MM.1S (cell line): ENCODE data around the gene KLF9.

ENCODE experiments used
- DNase-seq: peaks from one replicate; pipeline ENCODE4 v3.0.0-alpha.2; 2015
- H2AFZ ChIP-seq: fragments of 300-600 bp; sonication (generic); 2 replicates; pipeline ENCODE4 v1.6.0; 2016; ENCODE audit warnings: antibody characterized with exemption, low read length
- H3F3A ChIP-seq: fragments of 300-600 bp; sonication (generic); 2 replicates; pipeline ENCODE4 v1.6.1; 2016; ENCODE audit warnings: mild to moderate bottlenecking, antibody characterized with exemption, low read length, moderate library complexity, mixed read lengths; ENCODE audit not compliant: insufficient read depth
- H3K27ac ChIP-seq: fragments of 300-600 bp; sonication (generic); 2 replicates; pipeline ENCODE4 v1.5.1; 2016; ENCODE audit warnings: mild to moderate bottlenecking, low read length
- H3K27me3 ChIP-seq: fragments of 300-600 bp; sonication (generic); replicated peaks from 2 replicates; pipeline ENCODE4 v1.6.0; 2016; ENCODE audit warnings: low read length; ENCODE audit not compliant: insufficient read depth
- H3K36me3 ChIP-seq: fragments of 300-600 bp; sonication (generic); replicated peaks from 2 replicates; pipeline ENCODE4 v1.6.1; 2016; ENCODE audit warnings: mild to moderate bottlenecking, low read length, mixed read lengths; ENCODE audit not compliant: insufficient read depth
- H3K4me1 ChIP-seq: fragments of 300-600 bp; sonication (generic); 2 replicates; pipeline ENCODE4 v1.6.1; 2016; ENCODE audit warnings: low read length, mixed read lengths
- H3K4me2 ChIP-seq: fragments of 300-600 bp; sonication (generic); 2 replicates; pipeline ENCODE4 v1.6.0; 2016; ENCODE audit warnings: low read depth, low read length
- H3K4me3 ChIP-seq: fragments of 300-600 bp; sonication (generic); 2 replicates; pipeline ENCODE4 v1.5.1; 2016; ENCODE audit warnings: low read length, mixed read lengths
- H3K79me2 ChIP-seq: fragments of 300-600 bp; sonication (generic); 2 replicates; pipeline ENCODE4 v1.6.1; 2016; ENCODE audit warnings: mixed run types, low read length, mixed read lengths
- H3K9ac ChIP-seq: fragments of 300-600 bp; sonication (generic); 2 replicates; pipeline ENCODE4 v1.6.1; 2016; ENCODE audit warnings: low read length, mixed read lengths
- H3K9me2 ChIP-seq: fragments of 300-600 bp; sonication (generic); replicated peaks from 2 replicates; pipeline ENCODE4 v1.6.1; 2016; ENCODE audit warnings: mild to moderate bottlenecking, low read length, mixed read lengths; ENCODE audit not compliant: insufficient read depth
- H3K9me3 ChIP-seq: fragments of 300-600 bp; sonication (generic); replicated peaks from 2 replicates; pipeline ENCODE4 v1.6.1; 2016; ENCODE audit warnings: mild to moderate bottlenecking, low read length, mixed read lengths; ENCODE audit not compliant: insufficient read depth
- H4K20me1 ChIP-seq: fragments of 300-600 bp; sonication (generic); 2 replicates; pipeline ENCODE4 v1.6.1; 2016; ENCODE audit warnings: mild to moderate bottlenecking, low read length, moderate library complexity, mixed read lengths; ENCODE audit not compliant: insufficient read depth
- EZH2 ChIP-seq: fragments of 300-600 bp; sonication (generic); optimal IDR thresholded peaks from 2 replicates; pipeline ENCODE3; 2017; ENCODE audit warnings: low read depth, mild to moderate bottlenecking, antibody characterized with exemption, low read length, mixed read lengths
- EZH2phosphoT487 ChIP-seq: fragments of 300-600 bp; sonication (generic); IDR thresholded peaks from 2 replicates; pipeline ENCODE4 v1.6.1; 2018; ENCODE audit warnings: antibody characterized with exemption, low read length
- TF ChIP-seq, protein P1 (sequence below): fragments of 300-600 bp; sonication (generic); IDR thresholded peaks from 2 replicates; pipeline ENCODE4 v1.5.1; 2016; ENCODE audit warnings: antibody characterized with exemption, low read length, mixed read lengths

Gene KLF9

DNA sequence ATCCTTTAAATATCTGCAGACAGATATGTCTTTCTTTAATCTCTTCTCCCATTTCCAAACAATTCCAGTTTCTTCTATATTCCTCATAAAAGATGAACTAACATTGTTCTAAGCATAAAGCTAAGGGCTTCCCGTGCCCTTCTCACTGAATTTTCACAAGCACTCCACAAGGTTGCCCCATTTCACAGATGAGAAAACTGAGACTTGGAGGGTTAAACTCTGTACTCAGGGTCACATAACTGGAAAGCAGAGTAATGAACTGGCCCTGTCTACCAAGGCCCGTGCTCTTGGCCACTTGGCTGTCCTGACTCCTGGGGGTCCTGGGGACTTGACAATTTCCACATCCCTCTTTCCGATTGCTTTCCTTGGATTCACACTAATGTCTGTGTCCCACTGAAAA lies 25.3 kb downstream of the KLF9 start:
- no peak overlapping the region for H3K4me2 ChIP-seq
- no peak for DNase-seq
- H3K4me1 ChIP-seq, result no peaks in the 10 kb centered on the region
- no peaks in the 10 kb centered on the region for H3K79me2 ChIP-seq
- no peaks in the 10 kb centered on the region for H3K9me2 ChIP-seq
- no peaks in the 10 kb centered on the region for H3K27me3 ChIP-seq
- no peaks in the 10 kb centered on the region; the same call in 1 of the 2 replicates for H3F3A ChIP-seq
- no peaks in the 10 kb centered on the region for H4K20me1 ChIP-seq
- H3K9me3 ChIP-seq, result no peaks in the 10 kb centered on the region
- no peak overlapping the region for H2AFZ ChIP-seq
- H3K27ac ChIP-seq, result no peak overlapping the region
- H3K9ac ChIP-seq, result no peak overlapping the region
- H3K36me3 ChIP-seq, result no peaks in the 10 kb centered on the region
- no peak overlapping the region for H3K4me3 ChIP-seq
- TF ChIP-seq, protein P1, sequence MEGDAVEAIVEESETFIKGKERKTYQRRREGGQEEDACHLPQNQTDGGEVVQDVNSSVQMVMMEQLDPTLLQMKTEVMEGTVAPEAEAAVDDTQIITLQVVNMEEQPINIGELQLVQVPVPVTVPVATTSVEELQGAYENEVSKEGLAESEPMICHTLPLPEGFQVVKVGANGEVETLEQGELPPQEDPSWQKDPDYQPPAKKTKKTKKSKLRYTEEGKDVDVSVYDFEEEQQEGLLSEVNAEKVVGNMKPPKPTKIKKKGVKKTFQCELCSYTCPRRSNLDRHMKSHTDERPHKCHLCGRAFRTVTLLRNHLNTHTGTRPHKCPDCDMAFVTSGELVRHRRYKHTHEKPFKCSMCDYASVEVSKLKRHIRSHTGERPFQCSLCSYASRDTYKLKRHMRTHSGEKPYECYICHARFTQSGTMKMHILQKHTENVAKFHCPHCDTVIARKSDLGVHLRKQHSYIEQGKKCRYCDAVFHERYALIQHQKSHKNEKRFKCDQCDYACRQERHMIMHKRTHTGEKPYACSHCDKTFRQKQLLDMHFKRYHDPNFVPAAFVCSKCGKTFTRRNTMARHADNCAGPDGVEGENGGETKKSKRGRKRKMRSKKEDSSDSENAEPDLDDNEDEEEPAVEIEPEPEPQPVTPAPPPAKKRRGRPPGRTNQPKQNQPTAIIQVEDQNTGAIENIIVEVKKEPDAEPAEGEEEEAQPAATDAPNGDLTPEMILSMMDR, result no peak
- TF ChIP-seq EZH2, result no peak
- no peak for TF ChIP-seq EZH2phosphoT487

DNA sequence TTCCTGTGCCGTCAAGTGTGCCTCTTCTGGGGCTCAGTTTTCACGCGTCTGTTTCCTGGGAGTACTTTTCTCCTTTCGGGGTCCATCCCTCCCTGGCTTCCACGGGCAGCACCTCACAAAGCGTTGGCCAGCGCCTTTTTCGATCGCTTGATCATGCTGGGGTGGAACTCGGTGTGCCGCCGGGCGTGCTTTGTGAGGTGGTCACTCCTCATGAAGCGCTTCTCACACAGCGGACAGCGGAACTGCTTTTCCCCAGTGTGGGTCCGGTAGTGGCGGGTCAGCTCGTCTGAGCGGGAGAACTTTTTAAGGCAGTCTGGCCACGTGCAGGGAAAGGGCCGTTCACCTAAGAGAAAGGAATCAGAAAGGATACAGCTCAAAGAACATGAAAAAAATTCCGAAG lies 26.8 kb downstream of the KLF9 start:
- Histone ChIP-seq H3K9ac (no peak overlapping the region), H3K36me3 (no peaks in the 10 kb centered on the region), H2AFZ (no peak overlapping the region), H3F3A (no peaks in the 10 kb centered on the region; the same call in 1 of the 2 replicates), H4K20me1 (no peaks in the 10 kb centered on the region), H3K4me2 (no peak overlapping the region), H3K27me3 (no peaks in the 10 kb centered on the region), H3K4me3 (no peak overlapping the region), H3K9me3 (no peaks in the 10 kb centered on the region), H3K79me2 (no peaks in the 10 kb centered on the region), H3K27ac (no peak overlapping the region), H3K9me2 (no peaks in the 10 kb centered on the region), H3K4me1 (no peaks in the 10 kb centered on the region)
- DNase-seq, result no peak
- TF ChIP-seq EZH2phosphoT487 (no peak), EZH2 (no peak)
- TF ChIP-seq, protein P1, result no peak

DNA sequence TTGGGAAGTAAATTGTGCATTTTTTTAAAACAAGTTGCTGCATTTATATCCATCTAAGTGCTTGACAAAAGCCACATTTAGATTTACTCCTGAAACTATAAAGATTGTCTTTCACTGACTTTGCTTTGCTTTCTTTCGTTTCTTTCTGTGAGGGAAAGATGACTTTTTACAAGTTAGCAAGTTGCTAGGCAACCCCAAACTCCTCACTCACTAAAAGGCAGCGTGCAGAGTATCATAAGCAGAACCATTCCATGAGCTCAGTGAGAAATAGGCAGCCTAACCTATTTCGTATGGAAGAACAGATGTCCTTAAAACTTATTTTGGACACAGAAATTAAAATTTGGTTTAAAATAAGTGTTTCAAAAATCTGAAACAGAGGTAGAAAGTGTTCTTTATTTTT lies 29.0 kb downstream of the KLF9 start:
- no peaks in the 10 kb centered on the region for H3K9me2 ChIP-seq
- no peak overlapping the region for H3K4me2 ChIP-seq
- no peaks in the 10 kb centered on the region for H3K36me3 ChIP-seq
- TF ChIP-seq, protein P1, result no peak
- no peak for TF ChIP-seq EZH2
- no peak for TF ChIP-seq EZH2phosphoT487
- no peaks in the 10 kb centered on the region for H3K79me2 ChIP-seq
- H3K4me3 ChIP-seq, result no peak overlapping the region
- no peaks in the 10 kb centered on the region for H4K20me1 ChIP-seq
- no peaks in the 10 kb centered on the region; the same call in 1 of the 2 replicates for H3F3A ChIP-seq
- no peak for DNase-seq
- no peak overlapping the region for H3K27ac ChIP-seq
- no peaks in the 10 kb centered on the region for H3K27me3 ChIP-seq
- H3K4me1 ChIP-seq, result no peaks in the 10 kb centered on the region
- H3K9ac ChIP-seq, result no peak overlapping the region
- no peak overlapping the region for H2AFZ ChIP-seq
- no peaks in the 10 kb centered on the region for H3K9me3 ChIP-seq
